Peyer's patch (tissue), 4 donors: Measurements from ENCODE around the gene DOK5.

ENCODE experiments used
- CTCF ChIP-seq, 6 experiments: fragments of 450-650 bp in 4 of 6; fragments of 200-600 bp in 2 of 6; sonication (generic) in 1 of 6; IDR thresholded peaks; one replicate each; pipeline ENCODE4 v1.5.1; 2017 to 2019; ENCODE audit warnings: antibody characterized with exemption in 6 of 6, mild to moderate bottlenecking in 3 of 6, moderate library complexity in 1 of 6
- POLR2A ChIP-seq, 2 donors: fragments of 450-650 bp; IDR thresholded peaks; one replicate each; pipeline ENCODE4 v1.5.1; 2017; ENCODE audit warnings: antibody characterized with exemption in 2 of 2, mild to moderate bottlenecking in 2 of 2, moderate library complexity in 2 of 2

- TF ChIP-seq CTCF (IDR thresholded peaks at IDR 0.05), result no peak
- no peak for TF ChIP-seq POLR2A (IDR thresholded peaks at IDR 0.05)
Measured at GRCh38 chr20:54590856-54591255, 115.5 kb downstream of the DOK5 start.
